Endothelial cell (in vitro differentiated cells): ENCODE measurements around the gene ABHD15. TPM values are rescaled to one million over a fixed set of nuclear protein-coding genes. Genes with fewer than 3 reads are reported as not detected.

Experiments used
- DNase-seq: peaks from one replicate; pipeline ENCODE4 v3.0.0; 2021; ENCODE audit warnings: low spot score
- H3K27ac Mint-ChIP-seq: one replicate; pipeline ENCODE4 v1.8.0; 2021; ENCODE audit warnings: mixed read lengths, inconsistent platforms; ENCODE audit not compliant: unreplicated experiment
- H3K27me3 Mint-ChIP-seq: one replicate; pipeline ENCODE4 v1.8.0; 2021; ENCODE audit warnings: mild to moderate bottlenecking, moderate library complexity, mixed read lengths, inconsistent platforms; ENCODE audit not compliant: unreplicated experiment
- H3K36me3 Mint-ChIP-seq: one replicate; pipeline ENCODE4 v1.8.0; 2021; ENCODE audit warnings: mild to moderate bottlenecking, low read depth, mixed read lengths, inconsistent platforms; ENCODE audit not compliant: unreplicated experiment
- H3K4me1 Mint-ChIP-seq: one replicate; pipeline ENCODE4 v1.8.0; 2021; ENCODE audit warnings: mild to moderate bottlenecking, mixed read lengths, inconsistent platforms; ENCODE audit not compliant: unreplicated experiment
- H3K4me3 Mint-ChIP-seq: one replicate; pipeline ENCODE4 v1.8.0; 2021; ENCODE audit warnings: mild to moderate bottlenecking, mixed read lengths, inconsistent platforms; ENCODE audit not compliant: unreplicated experiment
- H3K9me3 Mint-ChIP-seq: one replicate; pipeline ENCODE4 v1.8.0; 2021; ENCODE audit warnings: mixed read lengths, inconsistent platforms; ENCODE audit not compliant: unreplicated experiment
- total RNA-seq: library from RNA; stranded (reverse); fragmentation: NEBNext Ultra II Directional; extraction: Animal tissue kit (Norgen Biotek cat#: 25700); gene quantifications from one replicate; pipeline ENCODE4 v1.2.1, GENCODE V29; 2021; ENCODE audit not compliant: unreplicated experiment
- TF ChIP-seq, protein P1 (sequence below): fragments of 200-600 bp; sonication (generic); IDR thresholded peaks from one replicate; pipeline ENCODE4 v1.5.0; 2021; ENCODE audit warnings: antibody characterized with exemption; ENCODE audit not compliant: unreplicated experiment

Gene ABHD15
- total RNA-seq, 1 donor from 2014 or later, result 1.7 TPM

DNA sequence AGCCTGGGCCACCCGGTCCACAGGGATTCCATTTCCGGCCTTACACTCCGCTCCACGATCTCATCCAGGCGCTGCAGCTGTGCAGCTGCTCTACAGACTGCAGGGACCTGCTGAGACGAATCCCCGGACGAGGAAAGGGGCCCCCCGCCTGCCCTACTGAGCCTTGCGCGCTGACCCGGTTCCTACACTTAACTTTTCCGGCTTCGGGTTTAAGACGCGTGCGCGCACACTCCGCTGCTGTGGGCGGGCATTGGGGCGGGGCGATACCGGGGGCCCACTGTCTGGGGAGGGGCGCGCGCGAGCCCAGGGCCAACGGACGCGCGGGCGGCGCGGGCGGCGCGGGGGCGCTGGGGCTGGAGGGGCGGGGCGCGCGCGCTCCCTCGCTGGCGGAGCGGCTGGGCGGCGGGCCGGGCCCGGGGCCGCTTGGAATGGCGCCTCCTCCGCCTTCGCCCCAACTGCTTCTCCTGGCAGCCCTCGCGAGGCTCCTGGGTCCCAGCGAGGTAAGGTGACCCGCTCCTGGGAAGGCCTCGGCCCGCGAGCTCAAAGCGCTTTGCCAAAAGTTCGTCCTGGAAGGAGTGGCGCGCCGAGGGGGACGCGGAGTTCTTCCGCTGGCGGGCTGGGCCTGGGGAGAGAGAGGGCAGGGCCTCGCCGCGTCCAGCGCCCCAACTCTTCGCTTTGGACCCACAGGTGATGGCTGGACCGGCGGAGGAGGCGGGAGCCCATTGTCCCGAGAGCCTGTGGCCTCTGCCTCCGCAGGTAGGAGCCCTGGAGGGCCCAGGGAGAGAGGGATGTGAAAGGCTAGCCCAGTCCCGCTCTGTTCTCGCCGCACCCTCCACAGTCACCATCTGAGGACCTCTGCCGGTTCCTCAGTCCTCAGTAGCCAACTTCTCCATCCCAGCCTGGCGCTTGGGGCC lies 1.8 kb upstream of the ABHD15 start, which contains the start of gene TP53I13:
TSS of gene TP53I13 (plus strand) at position 371 of the 914 bp plus-strand sequence. CDS start at position 429, 58 bp downstream.
- Mint-ChIP-seq H3K4me3 (peak within 1 kb of the TSS; percentile 91), H3K4me1 (peaks cover 5% of the 10 kb centered on the region), H3K36me3 (peaks cover 6% of the 10 kb centered on the region), H3K9me3 (no peaks in the 10 kb centered on the region), H3K27me3 (peaks cover 12% of the 10 kb centered on the region), H3K27ac (no peak within 1 kb of the TSS)
- TF ChIP-seq, protein P1, sequence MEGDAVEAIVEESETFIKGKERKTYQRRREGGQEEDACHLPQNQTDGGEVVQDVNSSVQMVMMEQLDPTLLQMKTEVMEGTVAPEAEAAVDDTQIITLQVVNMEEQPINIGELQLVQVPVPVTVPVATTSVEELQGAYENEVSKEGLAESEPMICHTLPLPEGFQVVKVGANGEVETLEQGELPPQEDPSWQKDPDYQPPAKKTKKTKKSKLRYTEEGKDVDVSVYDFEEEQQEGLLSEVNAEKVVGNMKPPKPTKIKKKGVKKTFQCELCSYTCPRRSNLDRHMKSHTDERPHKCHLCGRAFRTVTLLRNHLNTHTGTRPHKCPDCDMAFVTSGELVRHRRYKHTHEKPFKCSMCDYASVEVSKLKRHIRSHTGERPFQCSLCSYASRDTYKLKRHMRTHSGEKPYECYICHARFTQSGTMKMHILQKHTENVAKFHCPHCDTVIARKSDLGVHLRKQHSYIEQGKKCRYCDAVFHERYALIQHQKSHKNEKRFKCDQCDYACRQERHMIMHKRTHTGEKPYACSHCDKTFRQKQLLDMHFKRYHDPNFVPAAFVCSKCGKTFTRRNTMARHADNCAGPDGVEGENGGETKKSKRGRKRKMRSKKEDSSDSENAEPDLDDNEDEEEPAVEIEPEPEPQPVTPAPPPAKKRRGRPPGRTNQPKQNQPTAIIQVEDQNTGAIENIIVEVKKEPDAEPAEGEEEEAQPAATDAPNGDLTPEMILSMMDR, result no peak
- DNase-seq, result peak; percentile 73

DNA sequence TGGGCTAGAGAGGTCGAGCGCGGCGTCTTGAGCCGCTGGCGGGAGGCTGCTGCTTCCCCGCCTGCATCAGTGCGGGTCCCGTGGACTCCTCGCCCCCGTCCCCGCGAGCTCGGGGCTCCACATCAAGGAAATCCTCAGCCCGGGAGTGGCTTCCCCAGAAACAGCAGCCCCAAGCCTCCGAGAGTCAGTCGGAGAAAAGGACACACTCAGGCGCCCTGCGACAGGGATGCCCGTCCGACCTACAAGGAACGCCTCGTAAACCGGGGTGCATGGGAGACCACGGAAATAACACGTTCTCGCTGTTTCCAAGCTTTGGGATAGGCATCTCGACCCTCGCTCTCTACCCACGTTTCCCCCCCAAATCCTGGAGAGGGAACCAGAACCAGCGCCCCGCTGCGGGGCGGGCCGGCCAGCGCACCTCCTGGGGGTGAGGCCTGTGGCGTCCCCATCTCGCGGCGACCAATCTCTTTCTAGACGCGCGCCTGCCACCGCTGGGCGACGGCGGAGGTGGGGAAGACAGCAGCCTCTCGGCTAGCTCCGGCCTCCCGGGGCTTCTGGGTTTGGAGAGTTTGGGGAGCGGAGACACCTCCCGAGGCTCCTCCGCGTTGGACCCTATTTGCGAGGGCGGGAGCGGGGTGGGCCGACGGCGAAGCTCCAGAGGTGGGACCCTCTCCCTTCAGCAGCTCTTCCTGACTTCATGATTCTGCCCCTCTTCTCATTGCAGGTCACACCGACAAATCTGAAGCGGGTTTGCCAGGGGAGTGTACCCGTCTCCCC lies 905 bp upstream of the ABHD15 start:
- no peaks in the 10 kb centered on the region for H3K9me3 Mint-ChIP-seq

DNA sequence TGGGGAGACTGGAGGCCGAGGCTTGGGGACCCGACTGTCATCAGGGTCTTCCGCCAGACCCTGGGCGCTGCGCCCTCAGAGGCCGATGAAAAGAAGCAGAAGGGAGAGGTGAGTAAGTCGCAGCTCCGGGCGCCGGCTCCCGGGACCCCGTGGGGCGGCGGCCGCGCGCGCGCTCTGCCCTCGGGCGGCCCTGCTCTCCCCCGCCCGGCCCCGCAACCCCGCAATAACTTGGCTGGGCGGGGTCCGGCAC lies 392 bp upstream of the ABHD15 start:
- H3K4me3 Mint-ChIP-seq, result no peak overlapping the region
- no peaks in the 10 kb centered on the region for H3K9me3 Mint-ChIP-seq
- no peak overlapping the region for H3K27ac Mint-ChIP-seq
- DNase-seq, result no peak
- TF ChIP-seq, protein P1, result no peak
- H3K4me1 Mint-ChIP-seq, result peaks cover 12% of the 10 kb centered on the region
- peaks cover 14% of the 10 kb centered on the region for H3K27me3 Mint-ChIP-seq
- H3K36me3 Mint-ChIP-seq, result peaks cover 11% of the 10 kb centered on the region

More for the DNA sequence above, 905 bp upstream of the ABHD15 start:
- DNase-seq, result peak; percentile 53
- H3K4me1 Mint-ChIP-seq, result peaks cover 7% of the 10 kb centered on the region
- H3K36me3 Mint-ChIP-seq, result peaks cover 9% of the 10 kb centered on the region
- TF ChIP-seq, protein P1, result no peak
- H3K27ac Mint-ChIP-seq, result no peak overlapping the region
- peaks cover 12% of the 10 kb centered on the region for H3K27me3 Mint-ChIP-seq
- peak overlapping the region; percentile 91 for H3K4me3 Mint-ChIP-seq

DNA sequence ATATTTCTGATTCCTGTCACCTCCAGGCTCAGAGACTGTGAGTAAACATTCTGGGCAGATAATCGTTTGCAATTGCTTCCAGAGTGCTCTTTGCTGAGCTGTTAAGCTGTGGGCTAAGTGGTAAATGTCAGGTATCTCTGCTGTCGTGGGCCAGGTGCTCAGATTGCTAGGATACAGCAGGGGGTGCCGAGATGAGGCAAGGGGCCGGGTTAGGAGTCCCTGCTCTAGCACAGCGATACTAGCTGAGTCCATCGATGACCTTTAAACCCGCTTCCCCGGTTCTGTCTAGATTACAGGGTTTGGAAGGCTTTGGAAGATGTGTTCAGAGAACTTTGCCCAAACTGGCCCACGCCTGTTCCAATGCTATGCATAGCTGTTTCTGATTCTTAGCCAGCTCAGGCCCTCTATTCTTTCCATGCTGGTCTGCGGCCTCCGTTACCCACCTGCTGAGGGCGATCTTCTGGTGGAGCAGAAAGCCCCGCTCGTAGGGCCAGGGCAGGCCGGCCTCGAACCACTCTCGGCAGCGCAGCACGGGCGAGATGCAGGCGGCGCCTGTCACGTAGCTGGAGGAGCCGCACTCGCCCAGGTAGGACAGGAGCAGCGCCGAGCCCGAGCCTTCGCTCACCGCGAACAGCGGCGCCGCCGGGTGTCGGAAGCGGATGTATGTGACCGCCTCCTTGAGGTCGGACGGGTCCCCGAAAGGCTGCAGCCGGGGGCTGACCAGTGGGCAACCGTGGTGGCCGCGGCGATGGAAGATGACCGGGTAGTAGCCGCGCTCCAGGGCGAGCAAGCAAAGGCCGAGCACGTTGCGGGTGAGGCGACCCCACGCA lies 979 bp downstream of the ABHD15 start:
- Mint-ChIP-seq H3K9me3 (no peaks in the 10 kb centered on the region), H3K36me3 (peaks cover 7% of the 10 kb centered on the region), H3K4me3 (no peak overlapping the region), H3K27me3 (peaks cover 14% of the 10 kb centered on the region), H3K27ac (no peak overlapping the region), H3K4me1 (peaks cover 19% of the 10 kb centered on the region)
- DNase-seq, result no peak
- TF ChIP-seq, protein P1, result no peak
